PFSK-1 (cell line): ENCODE results near the gene ARID3A.

Source experiments
- FOXP2 ChIP-seq: optimal IDR thresholded peaks from 2 replicates; pipeline ENCODE3; 2011; ENCODE audit warnings: borderline replicate concordance, control low read depth, inconsistent platforms; ENCODE audit not compliant: insufficient read depth; ENCODE audit errors: extremely low read length, extremely low read depth
- POLR2AphosphoS5 ChIP-seq: IDR thresholded peaks from 2 replicates; pipeline ENCODE4 v1.6.1; 2012; ENCODE audit warnings: low read depth, mild to moderate bottlenecking, control low read depth, low read length, moderate library complexity
- SIN3A ChIP-seq: IDR thresholded peaks from 2 replicates; pipeline ENCODE4 v1.6.1; 2012; ENCODE audit warnings: mild to moderate bottlenecking, low read length, moderate library complexity, borderline replicate concordance; ENCODE audit not compliant: insufficient read depth
- TAF1 ChIP-seq: IDR thresholded peaks from 2 replicates; pipeline ENCODE4 v1.6.1; 2012; ENCODE audit warnings: low read length, control low read depth, borderline replicate concordance; ENCODE audit not compliant: insufficient read depth
- TF ChIP-seq, protein P1 (sequence below), 2 experiments: IDR thresholded peaks; 2 replicates each; pipeline versions ENCODE4 v1.6.1 to v1.8.0; 2011 to 2012; ENCODE audit warnings: low read depth in 2 of 2, low read length in 2 of 2, control low read depth in 1 of 2, inconsistent platforms in 1 of 2, mild to moderate bottlenecking in 1 of 2, moderate library complexity in 1 of 2; ENCODE audit not compliant: insufficient read depth in 1 of 2

The ARID3A gene

DNA sequence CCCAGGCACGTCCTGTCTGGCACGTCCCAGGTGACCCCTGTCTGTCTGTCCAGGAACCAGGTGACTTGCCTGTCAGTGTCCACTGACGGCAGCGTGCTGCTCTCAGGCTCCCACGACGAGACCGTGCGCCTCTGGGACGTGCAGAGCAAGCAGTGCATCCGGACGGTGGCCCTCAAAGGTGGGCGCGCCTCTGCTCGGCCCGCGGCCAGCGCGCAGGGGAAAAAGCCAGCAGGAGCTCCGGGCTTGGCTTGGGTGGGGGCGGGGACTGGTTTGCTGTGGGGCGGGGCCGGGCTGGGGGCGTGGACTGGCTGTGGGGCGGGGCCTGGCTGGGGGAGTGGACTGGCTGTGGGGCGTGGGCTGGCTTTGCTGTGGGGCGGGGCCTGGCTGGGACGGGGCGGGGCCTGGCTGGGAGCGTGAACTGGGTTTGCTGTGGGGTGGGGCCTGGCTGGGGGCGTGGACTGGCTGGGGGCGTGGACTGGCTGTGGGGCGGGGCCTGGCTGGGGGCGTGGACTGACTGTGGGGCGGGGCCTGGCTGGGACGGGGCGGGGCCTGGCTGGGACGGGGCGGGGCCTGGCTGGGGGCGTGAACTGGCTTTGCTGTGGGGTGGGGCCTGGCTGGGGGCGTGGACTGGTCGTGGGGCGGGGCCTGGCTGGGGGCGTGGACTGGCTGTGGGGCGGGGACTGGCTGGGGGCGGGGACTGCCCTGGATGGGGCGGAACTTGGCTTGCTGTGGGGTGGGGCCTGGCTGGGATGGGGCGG lies 65.5 kb downstream of the ARID3A start:
- TF ChIP-seq SIN3A, result no peak

DNA sequence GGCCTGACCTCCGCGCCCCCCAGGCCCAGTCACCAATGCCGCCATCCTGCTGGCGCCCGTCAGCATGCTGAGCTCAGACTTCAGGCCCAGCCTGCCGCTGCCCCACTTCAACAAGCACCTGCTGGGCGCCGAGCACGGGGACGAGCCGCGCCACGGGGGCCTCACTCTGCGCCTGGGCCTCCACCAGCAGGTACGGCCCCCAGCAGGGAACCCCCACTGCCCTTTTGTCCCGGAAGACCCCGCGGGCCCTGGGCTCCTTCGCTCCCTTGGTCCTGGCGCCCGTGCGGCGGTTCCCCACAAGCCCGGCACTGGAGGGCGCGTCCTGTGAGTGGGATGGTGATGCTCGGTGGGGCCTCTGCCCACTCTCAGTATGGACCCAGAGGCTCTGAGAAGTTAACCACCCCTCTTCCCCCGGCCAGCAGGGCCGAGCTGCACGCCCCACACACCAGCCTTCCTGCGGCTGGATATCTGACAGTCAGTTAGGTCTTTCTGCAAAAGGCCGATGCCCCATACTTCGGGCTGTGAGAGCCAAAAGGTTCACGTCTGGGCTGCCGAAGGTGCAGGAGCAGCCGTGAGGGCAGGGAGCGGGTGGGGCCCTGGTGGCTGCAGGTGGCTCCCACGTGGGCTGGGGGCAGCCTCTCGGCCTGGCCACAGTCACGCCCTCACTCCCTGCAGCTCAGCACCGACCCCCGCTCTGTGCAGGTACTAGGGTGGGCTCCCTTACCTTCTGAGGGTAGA lies 66.3 kb downstream of the ARID3A start:
- no peak for TF ChIP-seq SIN3A

DNA sequence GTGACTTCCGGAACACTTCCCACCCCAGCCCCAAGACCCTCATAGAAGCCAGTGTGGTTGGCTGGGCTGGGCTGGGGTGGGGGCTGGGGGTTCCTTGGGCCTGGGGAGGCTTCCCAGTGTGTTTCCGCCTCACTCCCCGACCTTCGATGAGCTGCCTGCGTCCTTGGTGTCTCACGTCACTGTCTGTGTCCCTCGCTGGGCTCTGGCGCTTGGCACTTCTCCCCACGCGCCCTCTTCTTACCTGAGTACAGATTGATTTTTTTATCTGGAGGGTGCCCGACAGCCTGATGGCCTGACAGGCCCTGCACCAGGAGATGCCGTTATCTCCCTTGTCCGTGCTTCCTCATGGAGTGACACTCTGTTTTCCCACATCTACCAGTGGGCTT lies 66.8 kb downstream of the ARID3A start:
- no peak for TF ChIP-seq FOXP2
- no peak for TF ChIP-seq SIN3A
- TF ChIP-seq TAF1, result no peak
- TF ChIP-seq, protein P1, sequence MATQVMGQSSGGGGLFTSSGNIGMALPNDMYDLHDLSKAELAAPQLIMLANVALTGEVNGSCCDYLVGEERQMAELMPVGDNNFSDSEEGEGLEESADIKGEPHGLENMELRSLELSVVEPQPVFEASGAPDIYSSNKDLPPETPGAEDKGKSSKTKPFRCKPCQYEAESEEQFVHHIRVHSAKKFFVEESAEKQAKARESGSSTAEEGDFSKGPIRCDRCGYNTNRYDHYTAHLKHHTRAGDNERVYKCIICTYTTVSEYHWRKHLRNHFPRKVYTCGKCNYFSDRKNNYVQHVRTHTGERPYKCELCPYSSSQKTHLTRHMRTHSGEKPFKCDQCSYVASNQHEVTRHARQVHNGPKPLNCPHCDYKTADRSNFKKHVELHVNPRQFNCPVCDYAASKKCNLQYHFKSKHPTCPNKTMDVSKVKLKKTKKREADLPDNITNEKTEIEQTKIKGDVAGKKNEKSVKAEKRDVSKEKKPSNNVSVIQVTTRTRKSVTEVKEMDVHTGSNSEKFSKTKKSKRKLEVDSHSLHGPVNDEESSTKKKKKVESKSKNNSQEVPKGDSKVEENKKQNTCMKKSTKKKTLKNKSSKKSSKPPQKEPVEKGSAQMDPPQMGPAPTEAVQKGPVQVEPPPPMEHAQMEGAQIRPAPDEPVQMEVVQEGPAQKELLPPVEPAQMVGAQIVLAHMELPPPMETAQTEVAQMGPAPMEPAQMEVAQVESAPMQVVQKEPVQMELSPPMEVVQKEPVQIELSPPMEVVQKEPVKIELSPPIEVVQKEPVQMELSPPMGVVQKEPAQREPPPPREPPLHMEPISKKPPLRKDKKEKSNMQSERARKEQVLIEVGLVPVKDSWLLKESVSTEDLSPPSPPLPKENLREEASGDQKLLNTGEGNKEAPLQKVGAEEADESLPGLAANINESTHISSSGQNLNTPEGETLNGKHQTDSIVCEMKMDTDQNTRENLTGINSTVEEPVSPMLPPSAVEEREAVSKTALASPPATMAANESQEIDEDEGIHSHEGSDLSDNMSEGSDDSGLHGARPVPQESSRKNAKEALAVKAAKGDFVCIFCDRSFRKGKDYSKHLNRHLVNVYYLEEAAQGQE (IDR thresholded peaks at IDR 0.05; ENCODE audit: insufficient read depth in 1 of 2, low read depth in 2 of 2, low read length in 2 of 2), result no peak
- no peak for TF ChIP-seq POLR2AphosphoS5

DNA sequence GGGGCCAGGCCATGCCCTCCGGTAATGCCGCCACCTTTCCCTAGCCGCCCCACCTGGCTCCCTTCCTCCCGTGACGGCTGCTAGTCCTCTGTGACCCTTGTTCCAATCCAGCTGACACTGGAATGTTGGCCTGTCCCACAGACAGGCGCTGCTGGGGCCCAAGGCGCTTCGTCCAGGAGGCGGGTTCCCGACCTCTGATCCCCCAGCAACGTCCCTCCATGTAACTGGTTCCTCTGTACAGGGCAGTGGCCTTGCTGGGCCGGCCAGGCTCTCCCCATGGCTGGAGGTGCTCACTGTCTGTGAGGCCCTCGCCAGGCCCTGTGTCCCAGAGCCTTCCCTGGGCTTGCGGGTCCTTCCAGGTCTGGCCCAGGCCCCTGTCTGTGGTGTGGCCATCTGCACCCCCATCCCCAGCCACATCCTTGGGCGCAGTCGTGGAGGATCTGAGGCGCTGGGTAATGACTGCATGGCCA lies 67.6 kb downstream of the ARID3A start:
- TF ChIP-seq FOXP2, result no peak

DNA sequence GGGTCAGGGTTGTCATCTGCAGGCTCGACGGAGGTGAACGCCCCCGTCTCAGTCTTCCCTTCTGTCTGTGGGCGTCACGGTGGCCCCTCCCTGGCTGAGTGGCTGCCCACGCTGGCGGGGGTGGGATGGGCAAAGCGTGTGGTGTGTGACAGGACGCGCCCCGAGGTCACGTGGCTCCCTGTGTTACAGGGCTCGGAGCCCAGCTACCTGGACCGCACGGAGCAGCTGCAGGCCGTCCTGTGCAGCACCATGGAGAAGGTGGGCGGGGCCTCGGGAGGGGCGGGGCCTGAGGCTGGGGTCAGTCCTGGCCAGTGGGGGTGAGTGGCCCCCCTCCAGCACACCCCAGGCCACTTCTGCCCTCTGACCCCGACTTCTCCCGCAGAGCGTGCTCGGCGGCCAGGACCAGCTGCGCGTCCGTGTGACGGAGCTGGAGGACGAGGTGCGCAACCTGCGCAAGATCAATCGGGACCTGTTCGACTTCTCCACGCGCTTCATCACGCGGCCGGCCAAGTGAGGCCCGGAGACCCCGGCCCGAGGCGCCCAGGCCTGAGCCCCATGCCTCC lies 68.1 kb downstream of the ARID3A start:
- TF ChIP-seq SIN3A (no peak), POLR2AphosphoS5 (no peak), TAF1 (no peak), FOXP2 (no peak)
- TF ChIP-seq, protein P1 (IDR thresholded peaks at IDR 0.05; ENCODE audit: insufficient read depth in 1 of 2, low read depth in 2 of 2, low read length in 2 of 2), result no peak

DNA sequence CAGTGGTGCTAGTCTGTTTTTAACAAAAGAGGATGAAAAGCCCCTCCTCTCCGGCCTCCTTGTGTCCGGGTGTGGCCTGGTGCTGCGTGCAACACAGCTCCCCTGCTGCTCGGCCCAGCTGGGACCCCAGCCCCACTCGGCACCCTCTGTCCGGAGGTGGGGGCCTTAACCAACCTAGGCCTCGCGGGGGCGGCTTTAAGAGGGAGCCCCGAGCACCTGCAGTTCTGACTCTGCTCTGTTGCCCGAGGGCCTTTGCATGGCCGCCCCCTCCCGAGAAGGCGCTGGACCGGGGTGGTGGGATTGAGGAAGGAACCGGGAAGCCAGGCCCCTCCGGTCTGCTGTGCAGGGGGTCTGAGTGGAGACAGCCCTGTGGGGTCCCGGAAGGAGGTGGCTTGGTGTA lies 68.7 kb downstream of the ARID3A start:
- no peak for TF ChIP-seq SIN3A
- TF ChIP-seq TAF1, result no peak
- no peak for TF ChIP-seq POLR2AphosphoS5
- TF ChIP-seq, protein P1 (IDR thresholded peaks at IDR 0.05; ENCODE audit: insufficient read depth in 1 of 2, low read depth in 2 of 2, low read length in 2 of 2), result no peak
- TF ChIP-seq FOXP2, result no peak
